SH-SY5Y (cell line): ENCODE results near the gene HRAS.

Source experiments
- GATA2 ChIP-seq: IDR thresholded peaks from 2 replicates; pipeline ENCODE4 v1.6.1; 2011; ENCODE audit warnings: mild to moderate bottlenecking, low read depth, low read length
- GATA3 ChIP-seq: IDR thresholded peaks from 2 replicates; pipeline ENCODE4 v1.6.1; 2011; ENCODE audit warnings: low read depth, mild to moderate bottlenecking, low read length, moderate library complexity

DNA sequence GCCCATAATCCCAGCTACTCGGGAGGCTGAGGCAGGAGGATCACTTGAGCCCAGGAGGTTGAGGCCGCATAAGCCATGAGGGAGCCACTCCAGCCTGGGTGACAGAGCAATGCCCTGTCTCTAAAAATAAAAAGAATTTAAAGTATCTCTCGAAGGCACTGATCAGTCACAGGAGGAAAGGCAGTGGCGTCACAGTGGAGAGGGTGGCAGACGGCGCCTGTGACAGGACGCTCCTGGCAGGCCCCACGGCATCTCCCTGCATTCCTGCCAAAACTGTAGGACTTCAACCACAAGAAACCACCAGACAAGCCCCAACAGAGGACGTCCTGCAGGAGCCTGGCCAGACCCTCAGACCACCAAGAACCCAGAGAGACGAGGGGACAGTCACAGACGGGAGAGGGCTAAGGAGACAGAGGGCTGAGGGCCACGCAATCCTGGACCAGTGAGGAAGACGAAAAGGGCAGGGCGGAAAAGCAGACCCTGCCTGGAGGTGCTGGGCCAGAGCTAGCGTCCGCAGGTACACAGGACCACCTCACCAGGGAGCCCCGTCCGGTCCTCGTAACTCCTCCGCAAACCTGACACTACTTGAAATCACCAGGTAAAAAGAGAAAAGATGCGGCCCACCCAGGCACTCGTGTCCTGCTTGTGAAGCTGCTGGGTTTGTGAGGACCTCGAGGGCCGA, 34.2 kb downstream of the HRAS start:
- no peak for TF ChIP-seq GATA3
- no peak for TF ChIP-seq GATA2
